H1 (cell line): ENCODE data around the gene TOM1. TPM values are rescaled to one million over a fixed set of nuclear protein-coding genes. Genes with fewer than 3 reads are reported as not detected.

Experiments
- BACH1 ChIP-seq: IDR thresholded peaks from 2 replicates; pipeline ENCODE4 v1.6.1; 2012; ENCODE audit warnings: low read length, improper control_type of control experiment
- BRCA1 ChIP-seq: IDR thresholded peaks from 2 replicates; pipeline ENCODE4 v1.6.1; 2012; ENCODE audit warnings: low read depth, low read length, improper control_type of control experiment
- CHD7 ChIP-seq: fragments of 300-600 bp; sonication (generic); IDR thresholded peaks from 2 replicates; pipeline ENCODE4 v1.7.1; 2012; ENCODE audit warnings: low read length, moderate library complexity, mild to moderate bottlenecking, inconsistent platforms; ENCODE audit not compliant: insufficient replicate concordance
- HDAC6 ChIP-seq: IDR thresholded peaks from one replicate; pipeline ENCODE4 v1.7.1; 2012; ENCODE audit warnings: low read depth, mild to moderate bottlenecking, inconsistent platforms, low read length, moderate library complexity
- PHF8 ChIP-seq: fragments of 200-600 bp; sonication (generic); conservative IDR thresholded peaks from 2 replicates; pipeline ENCODE4 v1.7.1; 2012; ENCODE audit warnings: low read depth, mild to moderate bottlenecking, inconsistent platforms, low read length, moderate library complexity
- SP1 ChIP-seq: IDR thresholded peaks from 2 replicates; pipeline ENCODE4 v1.6.1; 2011; ENCODE audit warnings: low read depth, low read length
- polyA plus RNA-seq, 7 experiments: library from polyadenylated mRNA; depleted of rRNA in 3 of 7; stranded (reverse) in 5 of 7; unstranded in 2 of 7; fragments of >200 nt in 5 of 7; fragments of 200-250 nt in 2 of 7; gene quantifications; 1 replicate in 5 of 7; 2 replicates in 1 of 7; 4 replicates in 1 of 7; pipeline versions ENCODE4 v1.2.1 to v1.2.3, GENCODE V29; 2011 to 2013; ENCODE audit warnings: missing spikeins in 2 of 7, mixed read lengths in 2 of 7
- total RNA-seq: library from RNA; stranded (reverse); fragmentation: NEBNext Ultra II Directional; extraction: Animal tissue kit (Norgen Biotek cat#: 25700); gene quantifications from 2 replicates; pipeline ENCODE4 v1.2.1, GENCODE V29; 2021

Gene TOM1
- total and polyA plus RNA-seq, 2 of the 8 experiments (the other 6 are each of a cell fraction or from before 2014, with no cell fraction given): 25.1 to 39.2 TPM

DNA sequence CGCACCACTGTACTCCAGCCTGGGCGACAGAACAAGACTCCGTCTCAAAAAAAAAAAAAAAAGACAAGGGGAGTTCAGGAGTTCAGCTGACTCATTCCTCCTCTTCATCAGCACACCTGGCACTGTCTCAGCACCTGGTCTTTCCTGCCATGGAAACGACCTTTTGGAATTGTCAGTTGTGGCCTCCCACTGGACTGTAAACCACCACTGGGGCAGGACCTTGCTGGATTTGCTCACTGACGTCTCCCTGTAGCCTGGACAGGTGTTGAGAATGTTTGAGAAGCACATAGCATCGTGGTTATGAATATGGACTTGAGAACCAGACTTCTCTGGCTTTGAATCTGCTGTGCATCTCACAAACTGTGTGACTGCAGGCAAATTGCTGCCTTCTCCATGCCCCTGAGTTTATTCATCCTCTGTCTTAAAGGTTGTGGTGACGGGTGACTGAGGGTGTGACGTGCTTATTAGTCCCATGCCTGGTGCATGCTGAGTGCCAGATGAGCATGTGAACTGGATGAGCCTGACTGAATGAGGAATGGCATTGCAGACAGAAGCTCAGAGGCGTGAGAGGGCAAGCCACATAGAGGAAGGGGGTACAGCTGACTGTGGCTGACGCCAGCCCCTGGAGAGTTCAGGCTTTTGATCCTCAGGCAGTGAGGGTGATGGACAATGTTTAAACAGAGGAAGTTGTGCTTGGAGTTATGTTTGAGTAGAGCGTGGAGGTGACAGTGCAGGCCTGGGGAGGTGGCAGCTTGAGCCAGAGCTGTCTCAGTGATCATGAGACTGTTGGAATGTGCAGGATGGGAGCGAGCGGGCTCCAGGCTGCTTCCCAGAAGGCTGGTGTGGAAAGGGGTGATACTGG, 12.7 kb downstream of the TOM1 start (continued):
- TF ChIP-seq CHD7 (no peak), BRCA1 (no peak), BACH1 (no peak), SP1 (no peak), PHF8 (no peak), HDAC6 (no peak)
